Upper lobe of left lung (tissue), 4 donors: ENCODE measurements around the gene UBE4B.

Source experiments
- CTCF ChIP-seq, 6 experiments: fragments of 450-650 bp in 4 of 6; fragments of 200-600 bp in 2 of 6; sonication (generic) in 2 of 6; IDR thresholded peaks; one replicate each; pipeline ENCODE4 v1.5.1; 2016 to 2019; ENCODE audit warnings: antibody characterized with exemption in 6 of 6
- EP300 ChIP-seq, 4 donors: sonication (generic); formaldehyde crosslinking; IDR thresholded peaks; one replicate each; pipeline ENCODE4 v1.5.1; 2017; ENCODE audit warnings: antibody characterized with exemption in 4 of 4, control low read depth in 2 of 4
- POLR2AphosphoS5 ChIP-seq, 2 donors: sonication (generic); formaldehyde crosslinking; IDR thresholded peaks; one replicate each; pipeline ENCODE4 v1.5.1; 2017; ENCODE audit warnings: antibody characterized with exemption in 2 of 2

GRCh38 chr1:10225573-10225972, 192.8 kb downstream of the UBE4B start:
- TF ChIP-seq POLR2AphosphoS5 (IDR thresholded peaks at IDR 0.05), result no peak
- no peak for TF ChIP-seq CTCF (IDR thresholded peaks at IDR 0.05)
- no peak for TF ChIP-seq EP300 (IDR thresholded peaks at IDR 0.05)
